ENCODE data around the gene HES1. TPM values are rescaled to one million over a fixed set of nuclear protein-coding genes. Genes with fewer than 3 reads are reported as not detected.

Gene HES1
- total RNA-seq, 4 donors from 2014 or later: 23.1 to 50.9 (median 41.2) TPM

- Histone ChIP-seq H3K4me1 (no peaks in the 10 kb centered on the region), H3K36me3 (no peaks in the 10 kb centered on the region), H3K27ac (no peak overlapping the region), H3K27me3 (no peaks in the 10 kb centered on the region), H3K4me3 (no peak overlapping the region), H3K9me3 (no peaks in the 10 kb centered on the region)
- TF ChIP-seq, protein P1, sequence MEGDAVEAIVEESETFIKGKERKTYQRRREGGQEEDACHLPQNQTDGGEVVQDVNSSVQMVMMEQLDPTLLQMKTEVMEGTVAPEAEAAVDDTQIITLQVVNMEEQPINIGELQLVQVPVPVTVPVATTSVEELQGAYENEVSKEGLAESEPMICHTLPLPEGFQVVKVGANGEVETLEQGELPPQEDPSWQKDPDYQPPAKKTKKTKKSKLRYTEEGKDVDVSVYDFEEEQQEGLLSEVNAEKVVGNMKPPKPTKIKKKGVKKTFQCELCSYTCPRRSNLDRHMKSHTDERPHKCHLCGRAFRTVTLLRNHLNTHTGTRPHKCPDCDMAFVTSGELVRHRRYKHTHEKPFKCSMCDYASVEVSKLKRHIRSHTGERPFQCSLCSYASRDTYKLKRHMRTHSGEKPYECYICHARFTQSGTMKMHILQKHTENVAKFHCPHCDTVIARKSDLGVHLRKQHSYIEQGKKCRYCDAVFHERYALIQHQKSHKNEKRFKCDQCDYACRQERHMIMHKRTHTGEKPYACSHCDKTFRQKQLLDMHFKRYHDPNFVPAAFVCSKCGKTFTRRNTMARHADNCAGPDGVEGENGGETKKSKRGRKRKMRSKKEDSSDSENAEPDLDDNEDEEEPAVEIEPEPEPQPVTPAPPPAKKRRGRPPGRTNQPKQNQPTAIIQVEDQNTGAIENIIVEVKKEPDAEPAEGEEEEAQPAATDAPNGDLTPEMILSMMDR (IDR thresholded peaks at IDR 0.05): no peak
- no peak for TF ChIP-seq POLR2A (IDR thresholded peaks at IDR 0.05)
- no peak for DNase-seq
- intact Hi-C loops (cut with DNase I; ENCODE audit: low total_unique reads): no loop called here
Measured at GRCh38 chr3:194110483-194110882, 25.5 kb upstream of the HES1 start.

- H3K4me3 ChIP-seq: no peak overlapping the region
- no peaks in the 10 kb centered on the region for H3K9me3 ChIP-seq
- TF ChIP-seq POLR2A (IDR thresholded peaks at IDR 0.05): no peak
- TF ChIP-seq, protein P1 (IDR thresholded peaks at IDR 0.05): no peak
- DNase-seq: no peak
- H3K27me3 ChIP-seq: no peaks in the 10 kb centered on the region
- H3K36me3 ChIP-seq: no peaks in the 10 kb centered on the region
- intact Hi-C loops (cut with DNase I; ENCODE audit: low total_unique reads): no loop called here
- H3K27ac ChIP-seq: no peak overlapping the region
- no peaks in the 10 kb centered on the region for H3K4me1 ChIP-seq
Measured at GRCh38 chr3:194111336-194111735, 24.6 kb upstream of the HES1 start.

DNA sequence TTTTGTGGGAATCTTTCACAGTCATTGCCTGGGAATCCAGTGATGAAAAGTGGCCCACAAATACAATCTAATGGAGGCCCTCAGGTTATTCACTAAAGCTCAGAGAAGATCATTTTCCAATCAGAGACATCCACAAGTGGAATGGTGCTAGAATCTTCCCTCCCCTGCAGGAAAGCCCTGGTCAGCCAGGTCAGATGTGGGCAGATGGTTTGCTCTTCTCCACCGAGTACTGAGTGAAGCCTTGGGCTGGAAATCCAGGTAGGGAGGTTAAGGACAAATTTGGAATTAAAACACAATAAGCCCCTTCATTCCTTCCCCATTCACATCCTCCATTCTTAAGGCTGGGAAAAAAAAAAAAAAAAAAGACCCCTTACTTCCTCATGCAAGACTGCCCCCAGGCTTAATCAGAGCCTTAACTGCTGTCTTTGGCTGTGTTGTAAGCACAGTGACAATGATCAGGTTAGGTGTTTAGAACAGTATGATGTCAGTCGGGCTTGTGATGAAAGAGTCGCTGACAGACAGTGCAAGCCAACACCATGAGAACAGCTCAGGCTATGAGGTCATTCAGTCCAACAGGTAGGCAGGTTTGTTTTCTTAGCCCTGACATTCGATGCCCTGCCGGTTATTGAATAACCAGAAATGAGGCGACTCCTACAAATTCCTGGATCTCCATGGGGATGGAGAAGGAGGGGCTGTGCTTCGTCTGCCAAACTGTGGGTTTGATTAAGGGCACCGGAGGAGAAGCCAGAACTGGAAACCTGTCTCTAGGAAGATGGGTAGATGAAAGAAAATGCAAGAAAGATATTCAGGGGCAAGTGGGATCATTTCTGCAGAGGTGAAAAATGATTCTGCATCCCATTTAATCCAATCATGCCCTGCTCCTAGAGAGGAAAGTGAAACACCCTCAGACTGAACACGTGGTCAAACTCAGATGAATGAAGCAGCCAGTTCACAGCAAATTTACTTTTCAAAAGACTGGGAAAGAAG is 23.5 kb upstream of the HES1 start:
- Histone ChIP-seq H3K9me3 (no peaks in the 10 kb centered on the region), H3K4me1 (no peaks in the 10 kb centered on the region), H3K27me3 (no peaks in the 10 kb centered on the region), H3K36me3 (no peaks in the 10 kb centered on the region), H3K27ac (no peak overlapping the region), H3K4me3 (no peak overlapping the region)
- intact Hi-C loops (cut with DNase I; ENCODE audit: low total_unique reads): no loop called here
- no peak for DNase-seq
- TF ChIP-seq, protein P1 (IDR thresholded peaks at IDR 0.05): no peak
- TF ChIP-seq POLR2A (IDR thresholded peaks at IDR 0.05): no peak

DNA sequence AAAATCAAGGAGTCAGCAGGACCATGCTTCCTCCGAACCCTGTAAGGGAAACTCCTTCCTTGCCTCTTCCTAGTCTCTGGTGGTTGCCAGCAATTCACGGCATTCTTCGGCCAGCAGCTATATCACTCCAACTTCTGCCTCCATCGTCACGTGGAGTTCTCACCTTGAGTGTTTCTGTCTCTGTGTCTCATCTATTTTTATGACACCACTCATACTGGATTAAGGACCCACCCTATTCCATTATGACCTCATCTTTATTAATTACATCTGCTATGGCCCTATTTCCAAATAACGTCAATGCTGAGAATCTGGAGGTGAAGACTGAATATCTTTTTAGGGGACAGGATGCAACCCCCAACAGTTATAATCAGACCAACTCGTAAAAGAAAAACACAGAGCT is 21.8 kb upstream of the HES1 start:
- intact Hi-C loops (cut with DNase I; ENCODE audit: low total_unique reads): no loop called here

More for the DNA sequence above, 21.8 kb upstream of the HES1 start:
- Histone ChIP-seq H3K4me3 (no peak overlapping the region), H3K9me3 (no peaks in the 10 kb centered on the region), H3K27ac (no peak overlapping the region), H3K4me1 (no peaks in the 10 kb centered on the region), H3K36me3 (no peaks in the 10 kb centered on the region), H3K27me3 (no peaks in the 10 kb centered on the region)
- no peak for DNase-seq
- TF ChIP-seq, protein P1 (IDR thresholded peaks at IDR 0.05): no peak
- TF ChIP-seq POLR2A (IDR thresholded peaks at IDR 0.05): no peak

Measured in uterus (tissue), 4 donors.